ENCODE results near the gene FOXA3. TPM values are rescaled to one million over a fixed set of nuclear protein-coding genes. Genes with fewer than 3 reads are reported as not detected.
A peak's percentile ranks its signal among the peaks of the same experiment; 100 is the strongest.

The FOXA3 gene
- total RNA-seq, 2 experiments from 2014 or later: not detected

DNA sequence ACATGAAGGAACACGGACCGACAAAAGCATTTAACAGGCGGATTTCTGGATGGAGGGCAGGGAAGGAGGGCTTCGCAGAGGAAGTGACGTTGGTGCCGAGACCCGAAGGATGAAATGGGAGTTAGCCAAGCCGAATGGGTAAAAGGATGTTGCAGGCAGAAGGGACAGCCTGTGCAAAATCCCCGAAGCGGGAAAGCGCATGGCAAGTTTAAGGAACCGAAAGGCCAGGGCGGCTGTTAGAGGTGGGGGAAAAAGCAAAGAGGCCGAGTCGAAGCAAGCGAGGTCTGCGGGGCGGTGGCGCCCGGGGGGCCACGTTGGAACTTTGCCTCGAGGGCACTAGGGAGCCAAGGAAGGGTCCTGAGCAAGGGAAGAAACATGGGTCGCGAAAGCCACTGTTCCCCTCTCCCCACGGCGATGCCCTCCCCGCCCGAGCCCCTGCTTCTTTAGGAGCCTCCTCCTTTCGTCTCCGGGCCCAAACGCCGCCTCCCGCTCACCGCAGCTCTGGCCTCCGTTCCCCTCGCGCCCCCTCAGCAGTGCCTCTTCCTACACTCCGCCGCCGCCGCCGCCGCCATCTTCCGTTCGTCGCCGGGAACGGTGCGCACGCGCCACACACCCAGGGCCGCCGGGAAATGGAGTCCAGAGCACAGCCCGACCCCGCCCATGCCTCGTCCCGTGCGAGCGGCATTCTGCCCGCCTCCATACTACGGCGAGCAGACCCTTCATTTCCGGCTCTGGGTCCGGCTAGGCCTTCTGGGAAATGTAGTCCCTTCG lies 1.4 kb upstream of the FOXA3 start, which contains the start of gene SYMPK:
Gene SYMPK, minus strand, starts transcription at position 584 of the 771 bp plus-strand sequence. CDS start 8,652 bp downstream, outside the sequence.
- Histone ChIP-seq H3K9me2 (ENCODE audit: insufficient read depth, low read length) (no peaks in the 10 kb centered on the region), H3K4me1 (ENCODE audit: insufficient read depth, low read length, poor library complexity, severe bottlenecking) (peaks cover 20% of the 10 kb centered on the region), H3K36me3 (ENCODE audit: insufficient read depth, low read length) (peaks cover 30% of the 10 kb centered on the region), H4K20me1 (ENCODE audit: insufficient read depth, low read length) (no peaks in the 10 kb centered on the region), H3K4me3 (ENCODE audit: low read depth, low read length, poor library complexity, severe bottlenecking) (peak within 1 kb of the TSS; percentile 82), H3K9me3 (ENCODE audit: low read length) (no peaks in the 10 kb centered on the region), H3K4me2 (ENCODE audit: low read length) (peak within 1 kb of the TSS; percentile 91), H3K27ac (ENCODE audit: low read depth, low read length, poor library complexity, severe bottlenecking) (peak within 1 kb of the TSS; percentile 83), H3K79me2 (ENCODE audit: insufficient read depth, low read depth, low read length) (peaks cover 38% of the 10 kb centered on the region), H2AFZ (ENCODE audit: low read length) (peak within 1 kb of the TSS; percentile 69; the same call in 1 of the 2 replicates)
- DNase-seq (ENCODE audit: low spot score): peak; percentile 99
- TF ChIP-seq CTCF (conservative IDR thresholded peaks at IDR 0.05; ENCODE audit: low read length): no peak
- BruUV-seq (replicated peaks): no TSS peak
- CTCF ChIA-PET (ENCODE audit: unreplicated experiment): interaction anchor here (0.9 kb wide), 1 partner anchor 19 kb away, joined by 4 read pairs; no protein-coding TSS in a partner anchor
- POLR2A ChIA-PET: interaction anchor here (0.7 to 2.1 kb wide), 5 partner anchors 19 to 458 kb away, joined by 3 to 8 read pairs (median 4); partner anchors contain the start of genes MYPOP and SIX5
- intact Hi-C loops (cut with micrococcal nuclease; ENCODE audit: unreplicated experiment): loop anchor here (1.0 kb wide), 1 partner anchor 21 kb away; no protein-coding TSS in a partner anchor

DNA sequence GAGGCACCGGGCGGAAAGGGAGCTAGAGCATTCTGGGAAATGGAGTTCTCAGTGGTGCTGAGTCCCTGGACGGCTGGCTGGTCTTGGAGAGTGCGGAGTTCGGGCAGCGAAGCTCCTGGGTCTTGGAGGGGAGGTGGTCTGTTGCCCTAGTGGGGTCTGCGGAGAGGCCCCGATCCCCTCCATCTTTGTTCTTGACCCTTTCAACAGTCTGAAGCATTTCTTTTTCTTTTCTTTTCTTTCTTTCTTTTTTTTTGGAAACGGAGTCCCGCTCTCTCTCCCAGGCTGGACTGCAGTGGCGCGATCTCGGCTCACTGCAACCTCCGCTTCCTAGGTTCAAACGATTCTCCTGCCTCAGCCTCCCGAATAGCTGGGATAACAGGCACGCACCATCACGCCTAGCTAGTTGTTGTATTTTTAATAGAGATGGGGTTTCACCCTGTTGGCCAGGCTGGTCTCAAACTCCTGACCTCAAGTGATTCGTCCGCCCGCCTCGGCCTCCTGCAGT lies 739 bp upstream of the FOXA3 start:
- no peak overlapping the region for H3K27ac ChIP-seq (ENCODE audit: low read depth, low read length, poor library complexity, severe bottlenecking)
- no peak for DNase-seq (ENCODE audit: low spot score)
- CTCF ChIA-PET (ENCODE audit: unreplicated experiment): interaction anchor here (0.9 kb wide), 1 partner anchor 19 kb away, joined by 4 read pairs; no protein-coding TSS in a partner anchor
- H3K4me1 ChIP-seq (ENCODE audit: insufficient read depth, low read length, poor library complexity, severe bottlenecking): peaks cover 20% of the 10 kb centered on the region
- BruUV-seq (replicated peaks): no TSS peak
- H3K4me2 ChIP-seq (ENCODE audit: low read length): peak overlapping the region; percentile 91
- H2AFZ ChIP-seq (ENCODE audit: low read length): peak overlapping the region; percentile 69; the same call in 1 of the 2 replicates
- intact Hi-C loops (cut with micrococcal nuclease; ENCODE audit: unreplicated experiment): loop anchor here (1.0 kb wide), 1 partner anchor 20 kb away; no protein-coding TSS in a partner anchor
- peaks cover 38% of the 10 kb centered on the region for H3K79me2 ChIP-seq (ENCODE audit: insufficient read depth, low read depth, low read length)
- H3K9me3 ChIP-seq (ENCODE audit: low read length): no peaks in the 10 kb centered on the region
- POLR2A ChIA-PET: interaction anchor here (0.7 to 2.1 kb wide), 5 partner anchors 19 to 459 kb away, joined by 3 to 8 read pairs (median 4); partner anchors contain the start of genes MYPOP and SIX5
- H3K9me2 ChIP-seq (ENCODE audit: insufficient read depth, low read length): no peaks in the 10 kb centered on the region
- peaks cover 24% of the 10 kb centered on the region for H3K36me3 ChIP-seq (ENCODE audit: insufficient read depth, low read length)
- TF ChIP-seq EZH2phosphoT487 (IDR thresholded peaks at IDR 0.05; ENCODE audit: borderline replicate concordance, low read depth, low read length) (no peak), CTCF (conservative IDR thresholded peaks at IDR 0.05; ENCODE audit: low read length) (no peak)
- H3K4me3 ChIP-seq (ENCODE audit: low read depth, low read length, poor library complexity, severe bottlenecking): peak overlapping the region; percentile 82
- no peaks in the 10 kb centered on the region for H4K20me1 ChIP-seq (ENCODE audit: insufficient read depth, low read length)

Data from OCI-LY7 (cell line).